Measurements from ENCODE around the gene MCTP1.
"Not testable (repeated sequence)": the region's sequence is repeated elsewhere in the genome, so short reads cannot be mapped to it uniquely, and the experiment has no call there.

MCTP1 gene

GRCh38 chr5:94998670-94999069 is 286.2 kb downstream of the MCTP1 start:
- no peaks in the 10 kb centered on the region for H3K9me3 ChIP-seq (ENCODE audit: control insufficient read depth, low read length)
- no peak overlapping the region for H3K9ac ChIP-seq (ENCODE audit: low read length)
- H3K36me3 ChIP-seq (ENCODE audit: control insufficient read depth, insufficient read depth, low read length) = no peaks in the 10 kb centered on the region
- H3K4me3 ChIP-seq (ENCODE audit: low read length) = peak overlapping the region; percentile 22
- no peaks in the 10 kb centered on the region for H3K27me3 ChIP-seq (ENCODE audit: control insufficient read depth, insufficient read depth, low read length)
- peaks cover 14% of the 10 kb centered on the region for H3K4me1 ChIP-seq (ENCODE audit: control insufficient read depth, insufficient read depth, low read length)

- not testable (repeated sequence) for H3K9me3 ChIP-seq (ENCODE audit: control insufficient read depth, low read length); H3K36me3 ChIP-seq (ENCODE audit: control insufficient read depth, insufficient read depth, low read length); H3K27me3 ChIP-seq (ENCODE audit: control insufficient read depth, insufficient read depth, low read length); H3K9ac ChIP-seq (ENCODE audit: low read length)
- H3K4me3 ChIP-seq (ENCODE audit: low read length) = peak overlapping the region; percentile 2
- H3K4me1 ChIP-seq (ENCODE audit: control insufficient read depth, insufficient read depth, low read length) = peaks cover 14% of the 10 kb centered on the region
Observed at GRCh38 chr5:94994537-94994936, 290.4 kb downstream of the MCTP1 start.

- Histone ChIP-seq H3K4me1 (ENCODE audit: control insufficient read depth, insufficient read depth, low read length) (peaks cover 9% of the 10 kb centered on the region), H3K27me3 (ENCODE audit: control insufficient read depth, insufficient read depth, low read length) (no peaks in the 10 kb centered on the region), H3K4me3 (ENCODE audit: low read length) (no peak overlapping the region), H3K36me3 (ENCODE audit: control insufficient read depth, insufficient read depth, low read length) (no peaks in the 10 kb centered on the region), H3K9ac (ENCODE audit: low read length) (no peak overlapping the region), H3K9me3 (ENCODE audit: control insufficient read depth, low read length) (no peaks in the 10 kb centered on the region)
Observed at GRCh38 chr5:94993491-94993890, 291.4 kb downstream of the MCTP1 start.

- Histone ChIP-seq H3K36me3 (ENCODE audit: control insufficient read depth, insufficient read depth, low read length) (no peaks in the 10 kb centered on the region), H3K9me3 (ENCODE audit: control insufficient read depth, low read length) (no peaks in the 10 kb centered on the region), H3K4me3 (ENCODE audit: low read length) (no peak overlapping the region), H3K9ac (ENCODE audit: low read length) (no peak overlapping the region), H3K4me1 (ENCODE audit: control insufficient read depth, insufficient read depth, low read length) (peaks cover 4% of the 10 kb centered on the region), H3K27me3 (ENCODE audit: control insufficient read depth, insufficient read depth, low read length) (no peaks in the 10 kb centered on the region)
Observed at GRCh38 chr5:94992325-94992724, 292.6 kb downstream of the MCTP1 start.

GRCh38 chr5:94983861-94984535 is 300.9 kb downstream of the MCTP1 start:
- no peaks in the 10 kb centered on the region for H3K4me1 ChIP-seq (ENCODE audit: control insufficient read depth, insufficient read depth, low read length)
- H3K36me3 ChIP-seq (ENCODE audit: control insufficient read depth, insufficient read depth, low read length) = no peaks in the 10 kb centered on the region
- no peak overlapping the region for H3K9ac ChIP-seq (ENCODE audit: low read length)
- H3K27me3 ChIP-seq (ENCODE audit: control insufficient read depth, insufficient read depth, low read length) = no peaks in the 10 kb centered on the region
- no peak overlapping the region for H3K4me3 ChIP-seq (ENCODE audit: low read length)
- H3K9me3 ChIP-seq (ENCODE audit: control insufficient read depth, low read length) = no peaks in the 10 kb centered on the region

GRCh38 chr5:94977437-94977836 is 307.5 kb downstream of the MCTP1 start:
- peaks cover 5% of the 10 kb centered on the region for H3K9me3 ChIP-seq (ENCODE audit: control insufficient read depth, low read length)
- H3K4me3 ChIP-seq (ENCODE audit: low read length) = no peak overlapping the region
- H3K4me1 ChIP-seq (ENCODE audit: control insufficient read depth, insufficient read depth, low read length) = no peaks in the 10 kb centered on the region
- H3K27me3 ChIP-seq (ENCODE audit: control insufficient read depth, insufficient read depth, low read length) = no peaks in the 10 kb centered on the region
- no peaks in the 10 kb centered on the region for H3K36me3 ChIP-seq (ENCODE audit: control insufficient read depth, insufficient read depth, low read length)
- no peak overlapping the region for H3K9ac ChIP-seq (ENCODE audit: low read length)

GRCh38 chr5:94976853-94977252 is 308.0 kb downstream of the MCTP1 start:
- H3K4me3 ChIP-seq (ENCODE audit: low read length) = no peak overlapping the region
- peaks cover 5% of the 10 kb centered on the region for H3K9me3 ChIP-seq (ENCODE audit: control insufficient read depth, low read length)
- no peaks in the 10 kb centered on the region for H3K27me3 ChIP-seq (ENCODE audit: control insufficient read depth, insufficient read depth, low read length)
- no peaks in the 10 kb centered on the region for H3K36me3 ChIP-seq (ENCODE audit: control insufficient read depth, insufficient read depth, low read length)
- no peak overlapping the region for H3K9ac ChIP-seq (ENCODE audit: low read length)
- H3K4me1 ChIP-seq (ENCODE audit: control insufficient read depth, insufficient read depth, low read length) = no peaks in the 10 kb centered on the region

- H3K36me3 ChIP-seq (ENCODE audit: control insufficient read depth, insufficient read depth, low read length) = no peaks in the 10 kb centered on the region
- peaks cover 8% of the 10 kb centered on the region for H3K4me1 ChIP-seq (ENCODE audit: control insufficient read depth, insufficient read depth, low read length)
- no peak overlapping the region for H3K9ac ChIP-seq (ENCODE audit: low read length)
- no peak overlapping the region for H3K4me3 ChIP-seq (ENCODE audit: low read length)
- H3K27me3 ChIP-seq (ENCODE audit: control insufficient read depth, insufficient read depth, low read length) = no peaks in the 10 kb centered on the region
- peaks cover 5% of the 10 kb centered on the region for H3K9me3 ChIP-seq (ENCODE audit: control insufficient read depth, low read length)
Observed at GRCh38 chr5:94972268-94972667, 312.6 kb downstream of the MCTP1 start.

GRCh38 chr5:94969174-94969573 is 315.7 kb downstream of the MCTP1 start:
- H3K36me3 ChIP-seq (ENCODE audit: control insufficient read depth, insufficient read depth, low read length) = no peaks in the 10 kb centered on the region
- H3K9me3 ChIP-seq (ENCODE audit: control insufficient read depth, low read length) = no peaks in the 10 kb centered on the region
- no peak overlapping the region for H3K4me3 ChIP-seq (ENCODE audit: low read length)
- no peak overlapping the region for H3K9ac ChIP-seq (ENCODE audit: low read length)
- H3K4me1 ChIP-seq (ENCODE audit: control insufficient read depth, insufficient read depth, low read length) = peaks cover 8% of the 10 kb centered on the region
- H3K27me3 ChIP-seq (ENCODE audit: control insufficient read depth, insufficient read depth, low read length) = no peaks in the 10 kb centered on the region

GRCh38 chr5:94968507-94969095 is 316.3 kb downstream of the MCTP1 start:
- Histone ChIP-seq H3K4me3 (ENCODE audit: low read length) (no peak overlapping the region), H3K9ac (ENCODE audit: low read length) (no peak overlapping the region), H3K27me3 (ENCODE audit: control insufficient read depth, insufficient read depth, low read length) (no peaks in the 10 kb centered on the region), H3K4me1 (ENCODE audit: control insufficient read depth, insufficient read depth, low read length) (peaks cover 8% of the 10 kb centered on the region), H3K36me3 (ENCODE audit: control insufficient read depth, insufficient read depth, low read length) (no peaks in the 10 kb centered on the region), H3K9me3 (ENCODE audit: control insufficient read depth, low read length) (no peaks in the 10 kb centered on the region)

GRCh38 chr5:94967525-94967924 is 317.4 kb downstream of the MCTP1 start:
- Histone ChIP-seq H3K27me3 (ENCODE audit: control insufficient read depth, insufficient read depth, low read length) (no peaks in the 10 kb centered on the region), H3K4me3 (ENCODE audit: low read length) (no peak overlapping the region), H3K9ac (ENCODE audit: low read length) (no peak overlapping the region), H3K9me3 (ENCODE audit: control insufficient read depth, low read length) (no peaks in the 10 kb centered on the region), H3K36me3 (ENCODE audit: control insufficient read depth, insufficient read depth, low read length) (no peaks in the 10 kb centered on the region), H3K4me1 (ENCODE audit: control insufficient read depth, insufficient read depth, low read length) (peaks cover 8% of the 10 kb centered on the region)

- H3K9me3 ChIP-seq (ENCODE audit: control insufficient read depth, low read length); H3K27me3 ChIP-seq (ENCODE audit: control insufficient read depth, insufficient read depth, low read length); H3K4me1 ChIP-seq (ENCODE audit: control insufficient read depth, insufficient read depth, low read length); H3K4me3 ChIP-seq (ENCODE audit: low read length); H3K9ac ChIP-seq (ENCODE audit: low read length); H3K36me3 ChIP-seq (ENCODE audit: control insufficient read depth, insufficient read depth, low read length): not testable (repeated sequence)
Observed at GRCh38 chr5:94959279-94959678, 325.6 kb downstream of the MCTP1 start.

Data from mucosa of stomach (tissue), 1 donor.